Measurements from ENCODE around the gene LRRC8D.

DNA sequence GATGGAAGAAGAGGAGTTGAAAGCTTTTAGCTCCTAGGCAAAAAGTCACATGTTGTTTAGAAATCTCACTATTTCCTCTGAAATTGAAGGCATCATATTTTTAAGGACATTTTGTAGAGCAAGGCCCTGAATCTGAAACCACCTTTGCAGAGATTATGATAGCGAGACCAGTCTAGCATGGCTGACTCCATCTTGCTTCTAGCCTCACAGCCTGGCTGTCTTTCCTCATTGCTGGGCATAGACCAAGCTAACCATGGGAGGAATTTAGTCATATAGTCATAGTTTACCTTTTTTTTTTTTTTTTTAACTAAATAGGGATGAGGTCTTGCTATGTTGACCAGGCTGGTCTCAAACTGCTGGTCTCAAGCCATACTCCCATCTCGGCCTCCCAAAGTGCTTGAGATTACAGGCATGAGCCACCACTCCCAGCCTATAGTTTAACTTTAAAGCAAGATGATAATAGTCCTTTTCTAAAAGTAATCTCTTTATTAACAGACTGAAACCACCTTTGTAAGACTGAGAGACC is 131.8 kb downstream of the LRRC8D start:
- no peak for TF ChIP-seq POLR2A (IDR thresholded peaks at IDR 0.05; ENCODE audit: borderline replicate concordance, extremely low read depth, insufficient read depth, insufficient read length)
- TF ChIP-seq, protein P1, sequence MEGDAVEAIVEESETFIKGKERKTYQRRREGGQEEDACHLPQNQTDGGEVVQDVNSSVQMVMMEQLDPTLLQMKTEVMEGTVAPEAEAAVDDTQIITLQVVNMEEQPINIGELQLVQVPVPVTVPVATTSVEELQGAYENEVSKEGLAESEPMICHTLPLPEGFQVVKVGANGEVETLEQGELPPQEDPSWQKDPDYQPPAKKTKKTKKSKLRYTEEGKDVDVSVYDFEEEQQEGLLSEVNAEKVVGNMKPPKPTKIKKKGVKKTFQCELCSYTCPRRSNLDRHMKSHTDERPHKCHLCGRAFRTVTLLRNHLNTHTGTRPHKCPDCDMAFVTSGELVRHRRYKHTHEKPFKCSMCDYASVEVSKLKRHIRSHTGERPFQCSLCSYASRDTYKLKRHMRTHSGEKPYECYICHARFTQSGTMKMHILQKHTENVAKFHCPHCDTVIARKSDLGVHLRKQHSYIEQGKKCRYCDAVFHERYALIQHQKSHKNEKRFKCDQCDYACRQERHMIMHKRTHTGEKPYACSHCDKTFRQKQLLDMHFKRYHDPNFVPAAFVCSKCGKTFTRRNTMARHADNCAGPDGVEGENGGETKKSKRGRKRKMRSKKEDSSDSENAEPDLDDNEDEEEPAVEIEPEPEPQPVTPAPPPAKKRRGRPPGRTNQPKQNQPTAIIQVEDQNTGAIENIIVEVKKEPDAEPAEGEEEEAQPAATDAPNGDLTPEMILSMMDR (IDR thresholded peaks at IDR 0.05 in 2 of 3, conservative IDR thresholded peaks at IDR 0.05 in 1 of 3; ENCODE audit: borderline replicate concordance in 1 of 3, insufficient read depth in 1 of 3, low read depth in 2 of 3, low read length in 2 of 3) = no peak
- TF ChIP-seq, protein P2, sequence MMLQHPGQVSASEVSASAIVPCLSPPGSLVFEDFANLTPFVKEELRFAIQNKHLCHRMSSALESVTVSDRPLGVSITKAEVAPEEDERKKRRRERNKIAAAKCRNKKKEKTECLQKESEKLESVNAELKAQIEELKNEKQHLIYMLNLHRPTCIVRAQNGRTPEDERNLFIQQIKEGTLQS (IDR thresholded peaks at IDR 0.05) = no peak
- no peak for TF ChIP-seq EZH2 (IDR thresholded peaks at IDR 0.05)
- TF ChIP-seq SP1 (IDR thresholded peaks at IDR 0.05; ENCODE audit: low read depth) = no peak
- TF ChIP-seq SRF (IDR thresholded peaks at IDR 0.05; ENCODE audit: low read depth) = no peak
- no peak for TF ChIP-seq ZNF274 (IDR thresholded peaks at IDR 0.05; ENCODE audit: low read depth, low read length)
- no peak for TF ChIP-seq RAD21 (IDR thresholded peaks at IDR 0.05; ENCODE audit: low read depth)

All from HCT116 (cell line).